ENCODE results near the gene PLCD1. TPM values are rescaled to one million over a fixed set of nuclear protein-coding genes. Genes with fewer than 3 reads are reported as not detected.
"Not testable (repeated sequence)": the region's sequence is repeated elsewhere in the genome, so short reads cannot be mapped to it uniquely, and the experiment has no call there.

PLCD1 gene
- total RNA-seq, result 13.2 and 13.7 TPM in 2 replicates

DNA sequence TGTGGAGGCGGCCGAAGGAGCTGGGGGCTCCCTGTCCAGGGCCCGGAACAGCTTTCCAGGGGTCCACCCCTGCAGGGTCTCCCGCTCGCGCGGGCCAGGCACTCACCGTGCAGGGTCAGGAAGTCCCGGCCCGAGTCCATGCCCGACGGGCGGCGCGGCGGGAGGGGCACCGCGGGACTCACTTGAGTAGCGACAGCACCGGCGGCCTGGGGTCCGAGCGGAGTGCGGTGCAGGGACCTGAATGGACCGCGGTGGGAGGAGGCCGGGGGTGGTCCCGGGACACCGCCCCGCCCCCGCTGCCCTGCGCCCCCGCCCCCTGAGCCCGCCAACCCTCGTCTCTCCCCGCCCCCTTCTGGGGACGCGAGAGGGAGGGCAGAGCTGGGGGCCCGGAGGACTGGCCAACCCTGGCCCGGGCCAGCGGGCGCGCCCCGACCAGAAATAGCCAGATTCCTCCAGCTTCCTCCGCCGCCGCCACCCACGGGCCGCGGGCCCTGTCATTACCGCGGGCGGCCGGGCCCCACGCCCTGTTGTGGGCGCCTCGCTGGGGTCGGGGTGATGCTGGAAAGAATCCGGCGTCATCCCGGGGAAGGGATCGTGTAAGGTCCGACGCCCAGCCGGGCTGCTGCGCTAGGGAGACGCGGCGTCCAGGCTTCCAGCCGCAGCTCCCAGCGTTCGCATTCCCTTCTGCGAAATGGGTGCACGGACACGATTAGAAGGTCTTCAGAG, at the start of gene PLCD1:
PLCD1 (minus strand) TSS at position 243 of the 726 bp plus-strand sequence; CDS start at position 140, 103 bp downstream.
- peak in 1 of 2 donors; percentile 72 for DNase-seq (ENCODE audit: low read depth in 2 of 2)

- not testable (repeated sequence) for DNase-seq (ENCODE audit: low read depth in 2 of 2)
Measured at GRCh38 chr3:38077073-38077472, 47.6 kb upstream of the PLCD1 start.

DNA sequence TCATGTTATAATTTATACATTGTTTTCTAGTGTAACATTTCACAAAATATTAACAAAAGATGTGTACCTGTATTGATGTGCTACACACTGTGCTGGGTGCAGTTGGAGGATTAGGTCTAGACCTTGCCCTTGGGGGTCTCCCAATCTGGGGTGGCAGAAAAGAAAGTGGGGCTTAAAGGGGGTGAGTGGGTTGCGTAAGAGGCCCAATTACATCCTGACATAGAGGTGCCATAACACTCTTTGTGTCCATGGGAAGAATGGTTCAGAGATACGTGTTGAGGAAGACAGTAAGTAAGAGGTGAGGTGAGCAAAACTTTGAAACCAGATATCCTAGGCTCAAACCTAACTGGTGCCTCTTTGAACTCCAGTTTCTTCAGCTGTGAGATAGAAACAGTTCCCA, 40.6 kb upstream of the PLCD1 start:
- no peak for DNase-seq (ENCODE audit: low read depth in 2 of 2)

GRCh38 chr3:38067508-38068233, 38.2 kb upstream of the PLCD1 start:
- DNase-seq (ENCODE audit: low read depth in 2 of 2), result no peak

GRCh38 chr3:38064453-38064852, 35.0 kb upstream of the PLCD1 start:
- DNase-seq (ENCODE audit: low read depth in 2 of 2), result not testable (repeated sequence)

- no peak for DNase-seq (ENCODE audit: low read depth in 2 of 2)
Measured at GRCh38 chr3:38062809-38063208, 33.4 kb upstream of the PLCD1 start.

GRCh38 chr3:38059591-38059990, 30.1 kb upstream of the PLCD1 start:
- no peak for DNase-seq (ENCODE audit: low read depth in 2 of 2)

DNA sequence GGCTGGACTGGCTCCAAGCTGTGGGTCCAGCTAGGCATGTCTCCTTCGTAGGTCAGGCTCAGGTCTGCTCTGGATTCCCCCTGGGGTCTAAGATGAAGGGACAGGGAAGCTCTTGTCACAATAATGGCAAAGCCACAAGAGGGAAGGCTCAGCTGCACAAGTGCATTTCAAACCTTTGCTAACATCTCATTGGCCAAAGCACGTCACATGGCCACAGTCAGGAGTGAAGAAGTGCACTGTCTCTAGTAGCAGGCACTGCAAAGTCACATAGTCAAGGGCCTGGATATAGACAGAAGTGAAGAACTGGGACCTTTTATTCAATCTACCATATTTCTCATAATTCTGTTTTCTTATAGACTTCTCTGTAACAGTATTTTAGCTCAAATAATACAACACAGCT, 29.7 kb upstream of the PLCD1 start:
- no peak for DNase-seq (ENCODE audit: low read depth in 2 of 2)

GRCh38 chr3:38054499-38055001, 25.1 kb upstream of the PLCD1 start:
- no peak for DNase-seq (ENCODE audit: low read depth in 2 of 2)

DNA sequence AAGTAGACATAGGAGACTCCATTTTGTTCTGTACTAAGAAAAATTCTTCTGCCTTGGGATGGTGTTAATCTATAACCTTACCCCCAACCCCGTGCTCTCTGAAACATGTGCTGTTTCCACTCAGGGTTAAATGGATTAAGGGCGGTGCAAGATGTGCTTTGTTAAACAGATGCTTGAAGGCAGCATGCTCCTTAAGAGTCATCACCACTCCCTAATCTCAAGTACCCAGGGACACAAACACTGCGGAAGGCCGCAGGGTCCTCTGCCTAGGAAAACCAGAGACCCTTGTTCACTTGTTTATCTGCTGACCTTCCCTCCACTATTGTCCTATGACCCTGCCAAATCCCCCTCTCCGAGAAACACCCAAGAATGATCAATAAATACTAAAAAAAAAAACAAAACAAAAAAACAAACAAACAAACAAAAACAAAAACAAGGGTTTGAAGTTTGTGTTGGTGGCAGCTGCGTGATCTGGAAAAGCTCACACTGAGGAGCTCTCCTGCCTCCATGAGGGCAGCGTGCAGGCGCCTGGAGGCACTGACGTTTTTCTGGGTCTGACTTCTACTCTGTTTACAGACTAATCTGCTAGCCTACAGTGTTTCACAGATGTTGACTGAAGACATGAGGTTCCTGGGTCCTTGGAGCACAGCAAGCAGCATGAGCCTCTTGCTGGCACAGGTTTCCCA, 24.5 kb upstream of the PLCD1 start:
- not testable (repeated sequence) for DNase-seq (ENCODE audit: low read depth in 2 of 2)

GRCh38 chr3:38053286-38053685, 23.8 kb upstream of the PLCD1 start:
- not testable (repeated sequence) for DNase-seq (ENCODE audit: low read depth in 2 of 2)

GRCh38 chr3:38051131-38051530, 21.7 kb upstream of the PLCD1 start:
- DNase-seq (ENCODE audit: low read depth in 2 of 2), result no peak

DNA sequence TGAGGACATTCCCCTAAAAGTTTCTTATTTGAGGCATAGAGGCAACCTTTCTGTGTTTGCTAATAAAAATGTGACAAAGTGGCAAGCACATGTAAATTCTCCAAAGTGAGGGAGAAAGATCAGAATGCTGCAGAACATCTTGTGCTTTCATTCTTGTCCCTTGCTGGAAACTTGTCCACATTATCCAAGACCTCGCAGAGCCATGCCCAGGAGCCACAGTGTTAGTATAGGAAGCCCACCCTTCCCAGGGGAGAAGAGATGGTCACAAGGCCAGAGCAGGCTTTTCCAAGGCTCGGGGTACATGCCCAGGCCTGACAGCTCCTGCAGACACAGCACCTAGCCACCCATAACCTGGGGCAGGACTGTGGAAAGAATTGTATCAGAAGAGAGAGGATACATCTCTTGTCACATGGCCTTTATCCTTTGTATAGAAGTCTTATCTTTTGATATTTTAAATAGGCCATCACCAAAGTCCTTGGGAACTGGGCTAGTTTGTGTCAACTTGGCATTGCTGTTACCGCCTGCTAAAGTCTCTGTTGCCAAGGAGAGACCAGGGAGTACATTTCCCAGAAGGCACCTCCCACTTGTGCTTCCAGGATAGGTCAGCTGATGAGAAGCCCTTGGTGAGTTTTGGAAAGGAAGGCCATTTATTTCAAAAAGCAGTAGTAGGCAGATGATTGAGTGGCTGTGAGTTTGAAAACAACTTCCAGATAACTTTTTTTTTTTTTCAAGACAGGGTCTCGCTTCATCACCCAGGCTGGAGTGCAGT, 20.1 kb upstream of the PLCD1 start:
- DNase-seq (ENCODE audit: low read depth in 2 of 2), result no peak

- no peak for DNase-seq (ENCODE audit: low read depth in 2 of 2)
Measured at GRCh38 chr3:38047896-38048295, 18.5 kb upstream of the PLCD1 start.

DNA sequence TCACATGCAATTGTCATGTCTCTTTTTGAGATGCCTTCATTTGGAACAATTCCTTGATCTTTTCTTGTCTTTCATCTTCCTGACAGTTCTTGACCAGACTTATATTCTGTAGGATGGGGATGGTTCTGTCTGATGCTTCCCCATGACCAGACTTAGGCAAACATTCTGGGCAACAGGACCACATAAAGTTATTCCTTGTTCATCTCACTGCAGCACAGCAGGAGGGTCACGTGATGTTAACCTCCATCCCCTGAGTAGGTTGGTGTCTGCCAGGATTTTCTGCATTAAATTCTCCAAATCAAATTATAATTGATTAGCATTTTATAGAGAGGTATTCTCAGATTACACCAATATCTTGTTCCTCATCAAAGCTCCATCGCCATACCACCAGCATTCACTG, 17.4 kb upstream of the PLCD1 start:
- DNase-seq (ENCODE audit: low read depth in 2 of 2), result no peak

GRCh38 chr3:38046027-38046426, 16.6 kb upstream of the PLCD1 start:
- DNase-seq (ENCODE audit: low read depth in 2 of 2), result no peak

GRCh38 chr3:38043486-38043885, 14.0 kb upstream of the PLCD1 start:
- DNase-seq (ENCODE audit: low read depth in 2 of 2), result no peak

- no peak for DNase-seq (ENCODE audit: low read depth in 2 of 2)
Measured at GRCh38 chr3:38040401-38040800, 11.0 kb upstream of the PLCD1 start.

GRCh38 chr3:38039899-38040261, 10.4 kb upstream of the PLCD1 start:
- DNase-seq (ENCODE audit: low read depth in 2 of 2), result peak in 1 of 2 donors; percentile 12

- peak in 1 of 2 donors; percentile 26 for DNase-seq (ENCODE audit: low read depth in 2 of 2)
Measured at GRCh38 chr3:38039101-38039898, 9.9 kb upstream of the PLCD1 start, which contains the start of gene DLEC1. Gene DLEC1, plus strand, starts transcription at chr3:38039208. Its CDS starts 18 bp downstream, at chr3:38039226.
